Fibroblast of skin of right biceps (primary cell): ENCODE results near the gene PTGER1.

Source experiments
- DNase-seq: peaks from one replicate; pipeline ENCODE4 v3.0.0-alpha.2; 2013

Gene PTGER1

DNA sequence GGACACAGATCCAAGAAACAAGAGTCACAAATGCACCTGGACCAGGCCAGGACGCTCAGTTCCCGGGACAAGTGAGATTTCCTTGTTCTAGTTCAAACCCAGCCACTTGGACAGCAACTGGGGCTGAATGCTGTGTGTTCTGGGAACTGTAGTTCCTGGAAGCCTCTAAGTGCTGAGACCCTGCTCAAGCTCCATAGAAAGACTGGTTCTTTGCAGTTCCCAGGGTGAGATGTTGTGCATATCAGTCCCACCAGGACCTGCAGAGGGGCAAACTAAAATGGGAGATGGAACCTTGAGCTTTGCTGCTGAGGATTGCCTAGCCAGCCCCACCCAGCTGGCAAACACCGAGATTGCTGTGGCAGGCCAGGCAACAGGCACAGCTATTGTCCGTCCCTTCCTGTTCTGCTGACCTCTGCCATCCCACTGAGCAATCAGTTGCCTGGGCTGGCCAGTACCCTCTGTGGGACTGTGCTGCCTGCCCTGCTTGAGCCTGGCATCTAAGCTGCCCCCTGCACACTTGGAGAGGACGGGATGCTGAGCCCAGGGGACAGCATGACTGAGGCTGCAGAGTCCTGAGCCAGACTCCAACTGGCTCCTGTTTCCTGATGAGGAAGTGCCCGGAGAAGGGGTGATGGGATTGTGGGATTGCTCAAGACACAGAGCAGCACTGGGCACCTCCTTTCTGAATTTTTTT lies 22.2 kb upstream of the PTGER1 start:
- no peak for DNase-seq

DNA sequence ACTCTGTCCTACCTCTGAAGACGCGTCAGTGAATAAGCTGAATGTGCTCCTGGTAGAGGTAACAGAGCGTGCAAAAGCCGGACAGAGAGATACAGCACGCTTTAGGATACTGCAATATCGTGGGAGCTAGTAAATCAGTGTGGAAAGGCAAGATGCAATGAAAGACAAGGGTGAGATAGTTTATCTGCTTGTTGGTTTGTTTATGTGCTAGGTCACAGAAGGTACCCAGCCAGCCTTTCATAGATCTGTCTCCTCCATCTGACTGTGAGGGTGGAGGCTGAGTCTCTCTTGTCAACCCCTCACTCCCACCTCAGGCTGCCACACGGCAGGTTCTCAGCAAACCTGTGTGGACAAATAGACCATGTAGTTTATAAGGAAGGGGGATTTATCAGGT lies 21.7 kb upstream of the PTGER1 start:
- no peak for DNase-seq

DNA sequence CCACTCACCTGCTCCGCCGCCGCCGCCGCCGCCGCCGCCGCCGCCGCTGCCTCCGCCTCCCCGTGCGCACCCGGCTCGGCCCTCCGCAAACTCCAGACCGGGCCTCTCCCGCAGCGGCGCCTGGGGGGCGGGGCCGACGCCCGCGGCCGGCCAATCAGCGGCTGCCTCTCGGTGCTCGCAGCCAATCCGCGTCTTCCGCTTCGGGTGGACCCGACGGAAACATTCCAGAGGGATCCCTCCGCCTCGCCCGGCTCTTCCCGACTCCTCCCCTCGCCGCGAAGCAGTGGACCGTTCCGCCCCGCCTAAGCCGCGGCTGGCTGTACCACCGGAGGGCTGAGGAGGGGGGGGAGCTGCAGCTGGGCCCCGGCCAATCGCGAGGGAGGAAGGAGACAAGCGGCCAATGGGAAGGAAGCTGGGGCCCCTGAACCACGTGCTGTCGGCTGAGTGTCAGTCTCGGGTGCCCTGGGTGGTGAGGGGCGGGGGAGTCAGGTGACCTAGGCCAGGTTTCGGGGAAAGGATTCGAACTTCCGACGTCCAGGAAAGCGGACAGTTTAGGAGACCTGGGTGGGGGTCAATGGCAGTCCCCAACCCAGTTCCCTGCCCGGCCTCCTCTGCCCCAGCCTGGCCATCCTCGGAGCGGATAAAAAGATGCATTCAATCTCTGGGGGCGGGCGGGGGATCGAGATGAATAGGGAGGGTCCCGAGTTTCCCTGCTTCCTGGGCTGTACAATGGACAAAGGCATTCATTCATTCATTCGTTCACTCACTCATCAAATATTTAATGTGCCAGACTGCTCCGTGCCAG lies 21.1 kb upstream of the PTGER1 start, which contains the start of gene GIPC1:
Gene GIPC1 (minus strand): TSS at position 99 of the 805 bp plus-strand sequence. CDS start 13,151 bp downstream, outside the sequence.
- DNase-seq, result peak; percentile 99

DNA sequence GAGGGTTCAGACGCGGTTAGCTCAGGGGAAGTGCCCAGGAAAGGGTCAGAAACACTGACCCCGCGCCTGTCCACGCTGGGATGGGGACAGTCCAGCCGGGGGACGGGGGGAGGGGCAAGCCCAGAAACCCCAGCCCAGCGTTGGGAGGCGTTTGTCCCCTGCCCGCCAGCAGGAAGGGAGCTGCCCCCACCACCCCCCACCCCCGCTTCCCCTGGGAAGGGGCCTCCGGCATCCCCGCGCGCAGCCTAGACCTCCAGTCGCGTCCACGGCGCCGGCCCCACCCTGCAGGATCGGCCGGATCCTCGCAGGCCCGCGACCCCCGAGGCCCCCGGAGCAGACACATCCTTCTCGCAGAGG lies 20.5 kb upstream of the PTGER1 start:
- no peak for DNase-seq

DNA sequence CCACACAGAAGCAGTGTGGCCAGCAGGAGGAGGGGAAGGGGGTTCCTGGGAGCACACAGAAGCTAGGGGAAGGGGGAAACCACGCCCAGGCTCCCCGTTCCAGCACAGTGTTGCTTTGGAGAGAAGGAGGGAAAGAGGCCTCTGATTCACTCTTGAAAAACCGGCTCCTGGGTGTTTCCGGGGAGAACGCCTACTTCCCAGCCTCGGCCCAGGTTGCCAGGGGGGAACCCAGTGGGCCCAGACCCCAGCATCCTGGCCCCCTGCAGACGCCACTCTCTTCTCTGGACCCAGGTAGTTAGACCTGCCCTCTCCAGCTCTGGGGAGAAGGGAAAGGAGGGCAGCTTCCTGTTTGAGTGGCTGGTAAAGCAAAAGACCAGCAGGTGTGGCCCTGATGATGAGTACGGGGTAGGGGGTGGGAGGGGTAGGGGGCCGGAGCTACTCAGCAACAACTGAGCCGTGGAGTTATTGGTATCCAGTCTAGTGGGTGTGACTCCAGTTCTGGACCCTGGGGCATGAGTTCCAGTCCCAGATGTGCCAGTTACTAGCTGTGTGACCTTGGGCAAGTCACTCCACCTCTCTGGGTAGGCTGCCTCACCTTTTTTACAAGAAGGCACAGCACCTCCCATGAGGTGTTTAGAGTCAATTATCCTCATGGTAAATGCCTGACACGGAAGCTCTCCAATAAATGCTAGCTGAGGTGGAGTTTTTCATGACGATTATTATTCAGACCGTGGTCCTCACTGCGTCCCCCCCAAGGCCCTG lies 19.9 kb upstream of the PTGER1 start:
- no peak for DNase-seq

DNA sequence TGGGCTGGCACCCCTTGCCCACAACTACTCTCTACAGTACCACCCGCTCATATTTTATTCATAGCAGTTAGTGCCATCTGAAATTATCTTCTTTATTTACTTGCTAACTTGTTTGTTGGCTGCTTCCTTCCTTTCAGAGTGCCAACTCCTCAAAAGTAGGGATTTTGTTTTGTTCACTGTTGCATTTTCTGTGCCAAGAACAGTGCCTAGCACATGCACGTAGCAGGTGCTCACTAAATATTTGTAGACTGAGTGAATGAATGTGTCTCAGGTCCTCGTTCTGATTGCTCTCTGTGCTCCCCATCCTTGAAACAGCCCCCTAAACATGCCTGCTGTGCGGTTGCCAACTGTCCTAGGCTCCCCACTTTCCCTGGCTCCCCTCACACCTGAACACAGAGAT lies 19.3 kb upstream of the PTGER1 start:
- DNase-seq, result no peak

DNA sequence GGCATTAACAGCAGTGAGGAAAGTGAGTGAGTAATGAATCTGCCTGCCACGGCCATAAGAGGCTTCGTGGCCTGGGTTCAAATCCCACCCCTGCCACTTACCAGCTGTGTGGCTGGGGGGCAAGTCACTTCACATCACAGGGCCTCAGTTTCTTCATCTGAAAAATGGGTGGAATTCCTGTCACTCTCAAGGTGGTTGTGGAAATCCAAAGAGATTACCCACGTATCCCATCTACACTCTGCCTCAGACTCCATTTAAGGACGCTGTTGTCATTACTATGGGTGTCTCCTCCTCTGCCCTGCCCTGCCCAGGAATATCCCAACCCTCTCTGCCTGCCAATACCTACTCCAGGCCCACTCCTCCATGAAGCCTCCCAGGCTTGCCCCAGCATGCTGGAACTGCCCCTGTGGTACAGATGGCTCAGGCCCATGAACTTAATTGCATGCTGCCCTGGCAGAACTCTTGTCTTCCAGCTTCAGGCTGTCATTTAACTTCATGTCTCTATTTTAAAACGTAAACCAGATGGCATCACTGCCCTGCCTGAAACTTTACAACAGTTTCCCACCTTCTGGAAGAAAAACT lies 17.7 kb upstream of the PTGER1 start:
- DNase-seq, result no peak

DNA sequence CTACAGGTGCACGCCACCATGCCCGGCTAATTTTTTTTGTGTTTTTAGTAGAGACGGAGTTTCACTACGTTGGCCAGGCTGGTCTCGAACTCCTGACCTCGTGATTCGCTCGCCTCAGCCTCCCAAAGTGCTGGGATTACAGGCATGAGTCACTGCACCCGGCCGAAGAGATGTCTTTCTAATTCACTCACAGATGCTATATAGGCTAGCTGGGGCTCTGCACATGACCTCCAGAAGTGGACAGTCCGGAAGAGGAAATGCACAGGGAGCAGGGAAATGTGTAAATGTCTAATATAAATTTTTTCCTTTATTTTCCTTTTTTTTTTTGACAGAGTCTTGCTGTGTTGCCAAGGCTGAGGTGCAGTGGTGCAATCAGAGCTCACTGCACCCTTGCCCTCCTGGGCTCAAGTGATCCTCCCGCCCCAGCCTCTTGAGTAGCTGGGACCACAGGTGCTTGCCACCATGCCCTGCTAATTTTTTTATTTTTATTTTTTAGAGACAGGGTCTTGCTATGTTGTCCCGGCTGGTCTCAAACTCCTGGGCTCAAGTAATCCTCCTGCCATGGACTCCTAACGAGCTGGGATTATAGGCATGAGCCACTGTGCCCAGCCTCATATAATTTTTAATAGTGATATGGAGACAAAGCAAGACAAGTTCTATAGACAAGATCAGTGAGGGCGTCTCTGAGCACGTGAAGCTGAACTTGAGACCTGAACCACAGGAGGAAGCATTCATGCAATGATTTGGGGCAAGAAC lies 12.4 kb upstream of the PTGER1 start:
- no peak for DNase-seq

DNA sequence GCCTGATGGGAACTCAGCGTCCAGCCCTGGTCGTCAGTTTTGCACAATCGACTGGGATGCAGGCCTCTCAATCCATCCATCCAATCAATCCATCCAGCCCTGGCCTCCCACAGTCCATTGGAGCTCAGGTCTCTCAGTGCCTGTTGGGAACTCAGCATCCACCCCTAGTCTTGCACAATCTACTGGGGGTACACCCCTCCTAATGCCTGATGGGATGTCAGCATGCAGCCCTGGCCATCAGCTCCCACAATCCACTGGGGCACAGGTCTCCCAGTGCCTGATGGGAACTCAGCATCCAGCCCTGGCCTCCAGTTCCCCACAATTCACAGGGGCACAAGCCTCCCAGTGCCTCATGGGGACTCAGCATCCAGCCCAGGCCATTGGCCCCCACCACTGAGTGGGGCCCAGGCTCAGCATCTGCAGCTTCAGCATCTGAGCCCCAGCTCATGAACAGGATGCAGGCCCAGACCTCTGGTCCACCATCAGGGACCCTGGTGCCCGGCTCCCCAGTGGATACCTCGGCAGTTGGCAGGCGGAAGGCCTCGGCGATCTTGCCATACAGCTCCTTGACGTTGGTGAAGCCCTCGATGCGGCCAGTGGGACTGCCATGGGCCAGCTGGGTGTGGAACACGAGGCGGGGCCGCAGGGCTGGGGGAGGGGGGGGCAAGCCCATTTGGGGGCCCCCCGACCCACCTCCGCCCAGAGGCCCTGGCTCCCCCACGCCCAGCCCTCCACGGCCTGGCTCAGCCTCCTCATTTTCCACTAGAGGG lies 7.2 kb upstream of the PTGER1 start:
- DNase-seq, result no peak

DNA sequence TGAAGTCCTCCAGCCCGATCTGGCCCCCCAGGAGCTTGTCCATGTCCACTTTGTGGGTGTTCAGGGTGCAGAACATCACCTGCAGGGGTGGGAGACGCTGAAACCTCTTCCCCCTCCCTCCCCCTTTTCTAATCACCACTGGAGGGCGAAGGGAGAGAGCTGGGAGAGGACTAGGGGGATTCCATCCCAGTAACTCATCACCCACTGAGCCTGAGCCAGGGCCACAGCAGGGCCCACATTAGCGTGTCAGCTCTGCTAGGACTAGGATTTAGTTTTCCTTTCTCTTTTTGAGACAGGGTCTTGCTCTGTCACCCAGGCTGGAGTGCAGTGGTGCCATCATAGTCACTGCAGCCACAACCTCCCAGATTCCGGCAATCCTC lies 5.5 kb upstream of the PTGER1 start:
- DNase-seq, result peak; percentile 72

DNA sequence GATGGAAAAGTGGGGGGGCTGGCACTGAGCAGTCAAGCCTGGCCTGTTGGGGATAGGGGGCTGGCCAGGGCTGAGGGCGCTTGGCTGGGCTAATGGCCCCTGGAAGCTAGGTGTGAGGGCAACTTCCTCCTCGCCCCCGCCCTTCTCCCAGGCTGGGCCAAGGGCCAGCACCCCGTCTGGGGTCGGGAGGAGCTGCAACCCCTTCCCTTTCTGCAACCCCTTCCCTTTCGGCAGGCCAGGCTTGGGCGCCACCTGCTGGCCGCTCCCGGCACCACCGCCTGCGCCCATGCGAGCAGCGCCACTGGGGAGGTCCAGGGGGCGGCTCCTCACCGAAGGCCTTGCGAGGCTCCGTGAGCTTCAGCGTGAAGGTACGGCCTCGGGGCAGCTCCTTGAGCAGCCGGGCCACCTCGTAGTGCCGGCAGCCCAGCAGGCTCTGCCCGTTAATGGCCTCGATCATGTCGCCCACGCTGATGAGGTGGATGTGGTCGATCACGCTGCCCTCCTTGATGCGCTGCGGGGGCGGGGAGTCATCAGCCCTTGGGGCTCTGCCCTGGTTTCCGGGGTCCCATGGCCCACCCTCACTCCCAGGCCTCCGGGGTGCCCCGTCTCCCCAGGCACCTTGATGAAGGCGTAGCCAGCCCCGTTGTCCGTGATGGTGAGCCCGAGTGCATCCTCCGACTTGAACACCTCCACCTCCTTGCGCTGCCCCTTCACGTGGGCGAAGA lies 5.0 kb upstream of the PTGER1 start:
- peak; percentile 30 for DNase-seq

DNA sequence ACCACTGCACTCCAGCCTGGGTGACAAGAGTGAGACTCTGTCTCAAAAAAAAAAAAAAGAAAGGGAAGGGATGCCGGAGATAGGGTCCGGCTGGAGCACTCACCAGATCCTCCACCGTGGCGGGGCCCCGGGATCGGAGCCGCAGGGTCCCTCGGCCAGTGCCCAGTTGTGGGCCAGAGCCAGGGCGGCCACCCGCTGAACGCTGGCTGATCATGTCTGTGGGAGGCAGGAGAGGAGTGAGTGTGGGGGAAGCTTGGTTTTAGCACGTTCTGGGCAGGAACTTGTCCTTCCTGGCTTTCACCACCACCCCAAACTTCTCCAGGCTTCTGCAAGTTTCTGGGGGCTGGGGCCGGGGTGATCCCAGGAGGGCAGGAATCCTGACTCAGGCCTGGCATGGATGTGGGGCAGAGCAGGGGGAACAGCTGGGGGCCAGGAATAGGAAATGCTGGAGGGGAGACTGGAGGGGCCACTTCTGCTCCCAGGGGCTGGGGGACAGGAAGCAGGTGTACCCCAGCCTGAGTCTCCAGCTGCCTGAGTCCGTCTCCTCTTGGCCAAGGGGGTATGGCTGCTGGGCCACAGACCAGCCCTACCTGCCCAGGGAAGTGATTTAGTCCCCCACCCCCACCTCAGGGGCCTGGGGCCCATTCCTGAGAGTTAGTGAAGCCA lies 4.3 kb upstream of the PTGER1 start:
- no peak for DNase-seq

DNA sequence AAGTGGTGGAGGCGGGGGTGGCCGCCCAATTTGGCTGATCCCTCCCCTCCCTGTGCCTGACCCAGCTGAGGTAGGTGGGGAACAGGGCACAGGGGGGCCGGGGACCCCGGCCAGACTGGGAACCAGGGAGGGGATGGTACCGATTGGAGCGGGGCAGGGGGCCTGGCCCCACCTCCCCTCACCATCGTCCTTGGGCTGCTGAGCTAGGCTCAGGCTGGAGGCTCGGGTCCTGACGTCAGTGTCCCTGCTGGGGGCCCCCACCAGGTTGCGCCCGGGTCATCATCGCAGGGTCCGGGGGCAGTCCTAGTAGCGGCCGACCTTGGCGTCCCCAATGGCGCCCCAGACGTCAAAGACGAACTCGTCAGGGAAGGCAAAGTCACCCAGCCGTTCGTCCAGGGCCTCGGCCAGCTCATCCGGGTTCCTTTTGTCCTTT lies 3.0 kb upstream of the PTGER1 start:
- no peak for DNase-seq

DNA sequence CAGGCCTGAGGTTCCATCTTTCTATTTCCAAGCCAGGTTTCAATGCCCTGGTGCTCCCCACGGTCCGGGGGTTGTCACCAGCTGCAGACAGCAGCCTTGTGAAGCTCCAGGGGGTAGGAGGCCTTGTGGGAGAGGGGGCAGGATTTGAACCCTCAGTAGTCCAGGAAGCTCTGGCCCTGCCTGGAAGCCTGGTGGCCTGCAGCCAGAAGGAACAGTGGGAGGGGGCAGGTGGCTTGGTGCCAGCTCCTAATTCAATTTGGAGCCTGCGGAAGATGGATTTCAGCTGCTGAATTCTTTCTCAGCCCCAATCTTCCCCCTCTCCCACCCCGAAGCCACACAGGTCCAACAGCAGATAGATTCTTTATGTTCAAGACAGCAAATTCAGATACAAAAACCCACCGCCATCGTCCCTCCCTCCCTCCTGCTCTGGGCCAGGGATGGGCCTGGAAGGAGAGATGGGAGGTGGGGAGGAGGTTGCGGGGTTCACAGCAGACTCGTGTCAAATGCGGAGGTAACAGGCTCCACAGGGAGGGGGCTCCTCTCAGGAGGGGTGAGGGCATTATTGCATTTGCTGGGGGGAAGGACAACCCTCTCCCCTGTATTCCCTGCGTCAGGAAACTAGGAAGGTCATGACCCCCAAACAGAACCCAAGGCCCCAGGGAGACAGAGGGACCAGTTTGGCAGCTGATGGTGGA lies 2.4 kb upstream of the PTGER1 start:
- peak; percentile 31 for DNase-seq

DNA sequence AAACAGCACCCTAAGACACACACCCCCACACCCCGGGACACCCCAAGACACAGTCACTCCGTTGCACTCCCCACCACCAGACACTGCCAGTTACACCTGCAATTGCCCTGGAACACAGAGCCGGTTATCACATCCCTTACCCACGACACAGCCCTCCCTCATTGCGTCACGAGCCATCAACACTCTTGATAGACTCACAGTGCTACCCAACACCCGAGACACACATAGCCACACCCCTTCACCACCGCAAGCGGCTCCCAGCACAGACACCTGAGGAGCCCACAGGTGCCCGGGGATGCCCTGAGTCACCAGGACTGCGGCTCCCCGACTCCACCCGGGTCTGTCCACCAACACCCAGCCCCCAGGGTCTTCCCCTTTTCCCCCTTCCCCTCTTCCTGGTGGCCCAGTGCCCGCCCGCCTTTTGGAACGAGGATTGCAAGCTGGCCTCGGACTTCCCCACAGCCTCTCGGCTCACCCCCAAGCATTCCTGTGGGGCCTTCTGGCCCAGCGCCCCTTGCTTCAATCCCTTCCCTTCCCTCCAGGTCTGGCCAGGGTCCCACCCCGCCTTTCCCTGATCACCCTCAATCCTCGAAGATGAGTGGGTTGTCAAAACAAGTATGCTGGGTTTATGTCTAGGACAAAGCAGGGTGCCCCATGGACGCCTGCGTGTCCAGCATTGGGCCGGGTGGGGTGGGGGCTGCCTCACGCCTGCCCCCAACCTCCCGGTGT lies 1.7 kb upstream of the PTGER1 start:
- peak; percentile 80 for DNase-seq

DNA sequence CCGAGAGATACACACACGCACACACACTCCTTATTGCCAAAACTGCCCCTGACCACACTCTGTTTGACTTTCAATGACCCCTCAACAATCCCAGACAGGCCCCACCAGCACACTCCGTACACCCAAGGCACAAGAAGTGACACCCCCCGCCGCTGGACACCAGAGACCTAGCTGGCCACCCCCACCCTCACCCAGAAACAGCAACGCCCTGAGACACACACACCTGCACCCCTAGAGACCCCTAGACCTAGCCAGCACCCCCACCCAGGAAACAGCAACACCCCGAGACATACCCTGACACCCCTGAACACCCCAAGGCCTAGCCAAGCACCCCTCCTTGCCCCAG lies 1.1 kb upstream of the PTGER1 start:
- no peak for DNase-seq

DNA sequence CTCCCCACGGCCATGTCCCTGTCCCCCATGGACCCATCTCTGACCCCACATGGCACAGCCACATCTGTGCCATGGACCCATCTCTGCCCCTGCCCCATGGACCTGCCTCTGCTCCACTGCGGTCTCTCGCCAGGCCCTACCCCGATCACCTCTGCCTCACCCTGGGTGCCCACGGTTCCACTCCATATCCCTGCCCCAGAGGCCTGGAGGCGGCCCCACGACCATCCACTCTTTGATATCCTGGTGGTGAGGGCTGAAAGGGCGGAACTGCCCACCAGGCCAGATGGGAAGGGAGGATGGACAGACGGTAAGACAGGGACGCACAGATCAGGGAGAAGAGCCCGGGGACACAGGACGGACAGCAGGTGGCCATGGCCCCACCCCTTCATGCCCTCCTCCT lies 327 bp downstream of the PTGER1 start:
- DNase-seq, result no peak

DNA sequence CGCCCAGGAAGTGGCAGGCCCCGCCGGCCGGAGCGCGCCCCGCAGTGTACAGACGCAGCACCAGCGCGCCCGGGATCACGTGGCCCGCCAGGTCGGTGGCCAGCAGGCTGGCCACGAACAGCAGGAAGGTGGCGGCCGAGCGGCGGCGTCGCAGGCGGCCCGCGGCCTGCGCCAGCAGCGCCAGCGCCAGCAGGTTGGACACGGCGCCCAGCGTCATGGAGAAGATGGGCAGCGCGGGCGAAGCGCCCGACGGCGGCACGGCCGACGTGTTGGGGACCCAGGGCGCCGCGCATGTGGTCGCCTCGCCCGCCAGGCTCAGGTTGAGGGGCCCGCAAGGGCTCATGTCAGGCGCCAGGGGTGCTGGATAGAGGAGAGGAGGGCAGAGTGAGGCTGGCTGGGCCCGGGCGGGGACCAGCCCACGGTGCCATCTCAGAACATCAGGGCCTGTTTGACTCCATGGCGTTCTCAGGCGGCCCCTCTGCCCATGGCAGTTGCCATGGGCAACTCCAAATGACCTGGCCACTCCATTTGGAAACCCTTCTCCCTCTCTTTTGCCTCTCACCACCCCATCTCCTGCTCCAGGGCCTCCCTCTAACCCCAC lies 1.1 kb downstream of the PTGER1 start:
- DNase-seq, result no peak
